Panc1 (cell line): ENCODE results near the gene OR6Y1.

Source experiments
- POLR2AphosphoS5 ChIP-seq: IDR thresholded peaks from 2 replicates; pipeline ENCODE4 v1.6.1; 2012; ENCODE audit warnings: mild to moderate bottlenecking, low read depth, low read length, moderate library complexity
- TF ChIP-seq, protein P1 (sequence below): fragments of 450-650 bp; IDR thresholded peaks from 2 replicates; pipeline ENCODE4 v1.5.1; 2017; ENCODE audit warnings: mild to moderate bottlenecking

- TF ChIP-seq, protein P1, sequence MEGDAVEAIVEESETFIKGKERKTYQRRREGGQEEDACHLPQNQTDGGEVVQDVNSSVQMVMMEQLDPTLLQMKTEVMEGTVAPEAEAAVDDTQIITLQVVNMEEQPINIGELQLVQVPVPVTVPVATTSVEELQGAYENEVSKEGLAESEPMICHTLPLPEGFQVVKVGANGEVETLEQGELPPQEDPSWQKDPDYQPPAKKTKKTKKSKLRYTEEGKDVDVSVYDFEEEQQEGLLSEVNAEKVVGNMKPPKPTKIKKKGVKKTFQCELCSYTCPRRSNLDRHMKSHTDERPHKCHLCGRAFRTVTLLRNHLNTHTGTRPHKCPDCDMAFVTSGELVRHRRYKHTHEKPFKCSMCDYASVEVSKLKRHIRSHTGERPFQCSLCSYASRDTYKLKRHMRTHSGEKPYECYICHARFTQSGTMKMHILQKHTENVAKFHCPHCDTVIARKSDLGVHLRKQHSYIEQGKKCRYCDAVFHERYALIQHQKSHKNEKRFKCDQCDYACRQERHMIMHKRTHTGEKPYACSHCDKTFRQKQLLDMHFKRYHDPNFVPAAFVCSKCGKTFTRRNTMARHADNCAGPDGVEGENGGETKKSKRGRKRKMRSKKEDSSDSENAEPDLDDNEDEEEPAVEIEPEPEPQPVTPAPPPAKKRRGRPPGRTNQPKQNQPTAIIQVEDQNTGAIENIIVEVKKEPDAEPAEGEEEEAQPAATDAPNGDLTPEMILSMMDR = no peak
- no peak for TF ChIP-seq POLR2AphosphoS5
Observed at GRCh38 chr1:158579733-158580132, 25.5 kb upstream of the OR6Y1 start, which contains the start of gene OR10X1.
